ENCODE results near the gene ZNF423.

- TF ChIP-seq CTCF (IDR thresholded peaks at IDR 0.05; ENCODE audit: poor library complexity, severe bottlenecking) (no peak), POLR2AphosphoS5 (IDR thresholded peaks at IDR 0.05) (no peak), TAF1 (IDR thresholded peaks at IDR 0.05; ENCODE audit: low read depth) (no peak), SMC3 (conservative IDR thresholded peaks at IDR 0.05; ENCODE audit: poor library complexity) (no peak), MXI1 (conservative IDR thresholded peaks at IDR 0.05; ENCODE audit: poor library complexity, severe bottlenecking) (no peak), EZH2 (IDR thresholded peaks at IDR 0.05; ENCODE audit: borderline replicate concordance, insufficient read depth, low read length, poor library complexity, severe bottlenecking) (no peak), EP300 (conservative IDR thresholded peaks at IDR 0.05; ENCODE audit: poor library complexity, severe bottlenecking) (no peak)
Measured at GRCh38 chr16:49733313-49734009, 122.5 kb downstream of the ZNF423 start.
